Liver (tissue), 9 donors: ENCODE data around the gene GPR15LG. TPM values are rescaled to one million over a fixed set of nuclear protein-coding genes. Genes with fewer than 3 reads are reported as not detected.

Experiments used
- DNase-seq: peaks from one replicate; pipeline ENCODE4 v3.0.0-alpha.2; 2017; ENCODE audit warnings: low spot score
- H3K27ac ChIP-seq, 2 donors: one replicate each; pipeline ENCODE4 v1.7.0; 2013; ENCODE audit warnings: inconsistent platforms in 2 of 2, low read length in 2 of 2, control low read depth in 1 of 2, low read depth in 1 of 2, mild to moderate bottlenecking in 1 of 2
- H3K27me3 ChIP-seq, 4 donors: one replicate each; pipeline versions ENCODE4 v1.6.1 to v1.7.0; 2013; ENCODE audit warnings: low read length in 3 of 4, inconsistent platforms in 1 of 4, mild to moderate bottlenecking in 1 of 4, moderate library complexity in 1 of 4; ENCODE audit not compliant: control insufficient read depth in 4 of 4, insufficient read depth in 4 of 4
- H3K36me3 ChIP-seq, 4 donors: one replicate each; pipeline versions ENCODE4 v1.6.1 to v1.7.0; 2013; ENCODE audit warnings: low read length in 3 of 4, mild to moderate bottlenecking in 3 of 4, low read depth in 1 of 4, moderate library complexity in 1 of 4; ENCODE audit not compliant: control insufficient read depth in 4 of 4, insufficient read depth in 3 of 4
- H3K4me1 ChIP-seq, 4 donors: one replicate each; pipeline versions ENCODE4 v1.6.1 to v1.7.0; 2013; ENCODE audit warnings: low read length in 3 of 4, mild to moderate bottlenecking in 3 of 4, moderate library complexity in 1 of 4; ENCODE audit not compliant: control insufficient read depth in 4 of 4, insufficient read depth in 4 of 4
- H3K4me3 ChIP-seq, 3 donors: one replicate each; pipeline versions ENCODE4 v1.6.1 to v1.7.0; 2013; ENCODE audit warnings: low read length in 3 of 3, control low read depth in 1 of 3, low read depth in 1 of 3, mild to moderate bottlenecking in 1 of 3
- H3K9ac ChIP-seq, 2 donors: one replicate each; pipeline ENCODE4 v1.7.0; 2013; ENCODE audit warnings: low read length in 2 of 2, mild to moderate bottlenecking in 2 of 2, moderate library complexity in 2 of 2, control low read depth in 1 of 2, low read depth in 1 of 2
- H3K9me3 ChIP-seq, 4 donors: one replicate each; pipeline versions ENCODE4 v1.6.1 to v1.7.0; 2013; ENCODE audit warnings: low read length in 3 of 4; ENCODE audit not compliant: control insufficient read depth in 4 of 4
- ATF3 ChIP-seq: IDR thresholded peaks from 2 replicates; pipeline ENCODE4 v1.6.1; 2016; ENCODE audit warnings: antibody characterized with exemption
- EGR1 ChIP-seq, 2 donors: IDR thresholded peaks; 2 replicates each; pipeline ENCODE4 v1.6.1; 2016 to 2018; ENCODE audit warnings: antibody characterized with exemption in 2 of 2, low read depth in 2 of 2
- FOXA1 ChIP-seq: IDR thresholded peaks from 2 replicates; pipeline ENCODE4 v1.6.1; 2016; ENCODE audit warnings: antibody characterized with exemption
- FOXA2 ChIP-seq: IDR thresholded peaks from 2 replicates; pipeline ENCODE4 v1.6.1; 2016; ENCODE audit warnings: antibody characterized with exemption
- GABPA ChIP-seq, 2 donors: IDR thresholded peaks in 1 of 2; conservative IDR thresholded peaks in 1 of 2; 2 replicates each; pipeline ENCODE4 v1.6.1; 2016; ENCODE audit warnings: antibody characterized with exemption in 2 of 2, mild to moderate bottlenecking in 1 of 2, moderate library complexity in 1 of 2
- HNF4A ChIP-seq, 2 donors: conservative IDR thresholded peaks; 2 replicates each; pipeline ENCODE4 v1.6.1; 2016; ENCODE audit warnings: antibody characterized with exemption in 2 of 2, mild to moderate bottlenecking in 2 of 2
- HNF4G ChIP-seq: IDR thresholded peaks from 2 replicates; pipeline ENCODE4 v1.6.1; 2016; ENCODE audit warnings: antibody characterized with exemption
- JUND ChIP-seq, 2 donors: IDR thresholded peaks; 2 replicates each; pipeline ENCODE4 v1.6.1; 2016; ENCODE audit warnings: antibody characterized with exemption in 2 of 2
- NR2F2 ChIP-seq: IDR thresholded peaks from 2 replicates; pipeline ENCODE4 v1.6.1; 2016; ENCODE audit warnings: antibody characterized with exemption
- RAD21 ChIP-seq, 2 donors: IDR thresholded peaks; 2 replicates each; pipeline ENCODE4 v1.6.1; 2016; ENCODE audit warnings: antibody characterized with exemption in 2 of 2, mild to moderate bottlenecking in 2 of 2
- REST ChIP-seq: IDR thresholded peaks from 2 replicates; pipeline ENCODE4 v1.6.1; 2016; ENCODE audit warnings: antibody characterized with exemption, mild to moderate bottlenecking
- RXRA ChIP-seq, 2 donors: IDR thresholded peaks; 2 replicates each; pipeline ENCODE4 v1.6.1; 2017 to 2018; ENCODE audit warnings: antibody characterized with exemption in 2 of 2, mild to moderate bottlenecking in 1 of 2
- SP1 ChIP-seq: IDR thresholded peaks from 2 replicates; pipeline ENCODE4 v1.6.1; 2018; ENCODE audit warnings: antibody characterized with exemption, mild to moderate bottlenecking
- TAF1 ChIP-seq: conservative IDR thresholded peaks from 2 replicates; pipeline ENCODE4 v1.6.1; 2016; ENCODE audit warnings: antibody characterized with exemption, mild to moderate bottlenecking
- YY1 ChIP-seq: IDR thresholded peaks from 2 replicates; pipeline ENCODE4 v1.6.1; 2016; ENCODE audit warnings: antibody characterized with exemption, mild to moderate bottlenecking
- ZBTB33 ChIP-seq: IDR thresholded peaks from 2 replicates; pipeline ENCODE4 v1.6.1; 2016; ENCODE audit warnings: antibody characterized with exemption
- WGBS: extraction: QIAGEN DNeasy Blood & Tissue Kit; methylation state at CpG from one replicate; pipeline ENCODE4 v1.1.7; 2013; 5-methylcytosine and 5-hydroxymethylcytosine counted together
- polyA plus RNA-seq, 2 donors: library from polyadenylated mRNA; stranded (reverse) in 1 of 2; unstranded in 1 of 2; fragments of 200-250 nt in 1 of 2; fragments of >200 nt in 1 of 2; fragmentation: Nextera tagmentation in 1 of 2; extraction: Ambion mirVana in 1 of 2; gene quantifications; one replicate each; pipeline versions ENCODE4 v1.2.1 to v1.2.3, GENCODE V29; 2013 to 2015
- total RNA-seq, 2 donors: library from RNA; depleted of rRNA; stranded (reverse); fragments of >200 nt; gene quantifications; one replicate each; pipeline ENCODE4 v1.2.3, GENCODE V29; 2014
- TF ChIP-seq, protein P1 (sequence below): IDR thresholded peaks from 2 replicates; pipeline ENCODE4 v1.6.1; 2016; ENCODE audit warnings: antibody characterized with exemption
- TF ChIP-seq, protein P2 (sequence below): fragments of 150-350 bp; IDR thresholded peaks from 2 replicates; pipeline ENCODE4 v1.5.1; 2017; ENCODE audit warnings: improper control_type of control experiment, low read depth, low read length; ENCODE audit not compliant: missing input control
- donor health status: healthy.
- donor health status: healthy.
- donor health status: healthy.
- donor health status: healthy.
- donor health status: healthy.

GPR15LG gene
- total and polyA plus RNA-seq, 4 donors = not detected

- DNase-seq = no peak
- peaks cover 0 to 2% (median 0%) of the 10 kb centered on the region in 4 donors for H3K4me1 ChIP-seq
- peaks cover 0 to 17% (median 8%) of the 10 kb centered on the region in 4 donors for H3K36me3 ChIP-seq
- H3K9ac ChIP-seq = no peak overlapping the region
- WGBS = 91% methylated on average over 2 of the region's 2 CpGs
- no peak overlapping the region for H3K4me3 ChIP-seq
- H3K27me3 ChIP-seq = peaks cover 0 to 4% (median 1%) of the 10 kb centered on the region in 4 donors
- TF ChIP-seq RXRA (IDR thresholded peaks at IDR 0.05) (no peak), FOXA2 (no peak), JUND (IDR thresholded peaks at IDR 0.05) (no peak), NR2F2 (no peak), RAD21 (IDR thresholded peaks at IDR 0.05) (no peak), YY1 (no peak), FOXA1 (no peak), ATF3 (no peak), REST (no peak), TAF1 (no peak), GABPA (IDR thresholded peaks at IDR 0.05 in 1 of 2, conservative IDR thresholded peaks at IDR 0.05 in 1 of 2) (no peak), HNF4G (no peak), SP1 (no peak), ZBTB33 (no peak)
- TF ChIP-seq, protein P1, sequence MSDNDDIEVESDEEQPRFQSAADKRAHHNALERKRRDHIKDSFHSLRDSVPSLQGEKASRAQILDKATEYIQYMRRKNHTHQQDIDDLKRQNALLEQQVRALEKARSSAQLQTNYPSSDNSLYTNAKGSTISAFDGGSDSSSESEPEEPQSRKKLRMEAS = no peak
- TF ChIP-seq, protein P2, sequence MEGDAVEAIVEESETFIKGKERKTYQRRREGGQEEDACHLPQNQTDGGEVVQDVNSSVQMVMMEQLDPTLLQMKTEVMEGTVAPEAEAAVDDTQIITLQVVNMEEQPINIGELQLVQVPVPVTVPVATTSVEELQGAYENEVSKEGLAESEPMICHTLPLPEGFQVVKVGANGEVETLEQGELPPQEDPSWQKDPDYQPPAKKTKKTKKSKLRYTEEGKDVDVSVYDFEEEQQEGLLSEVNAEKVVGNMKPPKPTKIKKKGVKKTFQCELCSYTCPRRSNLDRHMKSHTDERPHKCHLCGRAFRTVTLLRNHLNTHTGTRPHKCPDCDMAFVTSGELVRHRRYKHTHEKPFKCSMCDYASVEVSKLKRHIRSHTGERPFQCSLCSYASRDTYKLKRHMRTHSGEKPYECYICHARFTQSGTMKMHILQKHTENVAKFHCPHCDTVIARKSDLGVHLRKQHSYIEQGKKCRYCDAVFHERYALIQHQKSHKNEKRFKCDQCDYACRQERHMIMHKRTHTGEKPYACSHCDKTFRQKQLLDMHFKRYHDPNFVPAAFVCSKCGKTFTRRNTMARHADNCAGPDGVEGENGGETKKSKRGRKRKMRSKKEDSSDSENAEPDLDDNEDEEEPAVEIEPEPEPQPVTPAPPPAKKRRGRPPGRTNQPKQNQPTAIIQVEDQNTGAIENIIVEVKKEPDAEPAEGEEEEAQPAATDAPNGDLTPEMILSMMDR = no peak
- H3K27ac ChIP-seq = no peak overlapping the region
- no peaks in the 10 kb centered on the region for H3K9me3 ChIP-seq
Observed at GRCh38 chr10:84158061-84158460, 15.5 kb upstream of the GPR15LG start.

DNA sequence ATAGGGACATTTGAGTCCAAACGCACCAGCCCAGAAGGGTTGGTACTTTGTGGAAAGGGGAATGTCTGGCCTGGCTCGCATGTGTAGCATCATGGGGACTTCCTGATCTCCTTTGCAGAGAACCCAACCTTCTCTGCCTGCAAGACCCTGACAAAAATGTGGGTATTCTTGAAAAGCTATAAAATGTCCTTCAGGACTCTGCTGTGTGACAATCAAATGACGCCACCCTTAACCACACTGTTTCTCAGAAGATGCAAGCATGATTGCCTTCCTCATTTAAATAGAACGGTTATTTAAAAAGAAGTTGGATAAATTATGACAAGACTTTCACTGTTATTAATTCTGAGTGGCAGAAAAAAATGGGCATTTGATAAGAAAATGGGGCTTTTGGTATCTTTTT, 15.1 kb upstream of the GPR15LG start:
- no peak for DNase-seq
- no peak overlapping the region for H3K4me3 ChIP-seq
- peaks cover 0 to 13% (median 5%) of the 10 kb centered on the region in 4 donors for H3K36me3 ChIP-seq
- H3K27me3 ChIP-seq = peaks cover 0 to 4% (median 1%) of the 10 kb centered on the region in 4 donors
- no peaks in the 10 kb centered on the region for H3K9me3 ChIP-seq
- H3K27ac ChIP-seq = no peak overlapping the region
- peaks cover 0 to 2% (median 0%) of the 10 kb centered on the region in 4 donors for H3K4me1 ChIP-seq
- H3K9ac ChIP-seq = no peak overlapping the region
- 79% methylated on average over 4 of the region's 4 CpGs for WGBS
- no peak for TF ChIP-seq ATF3
- TF ChIP-seq, protein P2 = no peak
- TF ChIP-seq HNF4G = no peak
- no peak for TF ChIP-seq EGR1 (IDR thresholded peaks at IDR 0.05; ENCODE audit: low read depth in 2 of 2)
- TF ChIP-seq FOXA2 = no peak
- TF ChIP-seq GABPA (IDR thresholded peaks at IDR 0.05 in 1 of 2, conservative IDR thresholded peaks at IDR 0.05 in 1 of 2) = no peak
- no peak for TF ChIP-seq SP1
- no peak for TF ChIP-seq RXRA (IDR thresholded peaks at IDR 0.05)
- TF ChIP-seq HNF4A (conservative IDR thresholded peaks at IDR 0.05) = no peak
- no peak for TF ChIP-seq RAD21 (IDR thresholded peaks at IDR 0.05)
- TF ChIP-seq ZBTB33 = no peak
- TF ChIP-seq YY1 = no peak
